SK-N-MC (cell line): ENCODE measurements around the gene POM121C.
"Not testable (repeated sequence)": the region's sequence is repeated elsewhere in the genome, so short reads cannot be mapped to it uniquely, and the experiment has no call there.

Experiments
- EZH2 ChIP-seq: fragments of 200-600 bp; sonication (generic); IDR thresholded peaks from one replicate; pipeline ENCODE4 v1.6.1; 2017; ENCODE audit warnings: antibody characterized with exemption
- POLR2AphosphoS5 ChIP-seq: IDR thresholded peaks from 2 replicates; pipeline ENCODE4 v1.6.1; 2012; ENCODE audit warnings: mild to moderate bottlenecking, low read depth, low read length, borderline replicate concordance

DNA sequence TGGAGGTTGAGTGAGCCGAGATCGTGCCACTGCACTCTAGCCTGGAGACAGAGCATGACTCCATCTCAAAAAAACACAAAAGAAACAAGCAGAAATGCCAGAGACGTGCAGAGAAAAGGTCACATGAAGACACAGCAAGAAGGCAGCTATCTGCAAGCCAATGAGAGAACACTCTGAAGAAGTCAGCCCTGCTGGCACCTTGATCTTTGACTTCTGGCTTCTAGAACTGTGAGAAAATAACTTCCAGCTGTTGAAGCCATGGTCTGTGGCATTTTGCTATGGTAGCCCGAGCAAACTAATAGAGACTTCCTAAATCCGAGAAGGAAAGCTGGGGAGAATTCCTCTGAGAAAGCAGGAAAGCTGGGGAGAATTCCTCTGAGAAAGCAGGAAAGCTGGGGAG, 36.2 kb downstream of the POM121C start:
- not testable (repeated sequence) for TF ChIP-seq EZH2, POLR2AphosphoS5
